Mucosa of rectum (tissue), 2 donors: ENCODE data around the gene NBPF1.
"Not testable (repeated sequence)": the region's sequence is repeated elsewhere in the genome, so short reads cannot be mapped to it uniquely, and the experiment has no call there.

Experiments used
- H3K27ac ChIP-seq, 2 donors: one replicate each; pipeline ENCODE4 v1.7.0; 2013; ENCODE audit warnings: inconsistent platforms in 2 of 2, low read depth in 2 of 2, low read length in 2 of 2
- H3K27me3 ChIP-seq, 2 donors: one replicate each; pipeline ENCODE4 v1.7.0; 2013; ENCODE audit warnings: low read length in 2 of 2; ENCODE audit not compliant: control insufficient read depth in 2 of 2, insufficient read depth in 2 of 2
- H3K36me3 ChIP-seq, 2 donors: one replicate each; pipeline ENCODE4 v1.7.0; 2013; ENCODE audit warnings: low read length in 2 of 2; ENCODE audit not compliant: control insufficient read depth in 2 of 2, insufficient read depth in 2 of 2
- H3K4me1 ChIP-seq, 2 donors: one replicate each; pipeline ENCODE4 v1.7.0; 2013; ENCODE audit warnings: low read length in 2 of 2, mild to moderate bottlenecking in 1 of 2; ENCODE audit not compliant: control insufficient read depth in 2 of 2, insufficient read depth in 2 of 2
- H3K4me3 ChIP-seq, 2 donors: one replicate each; pipeline ENCODE4 v1.7.0; 2013; ENCODE audit warnings: low read length in 2 of 2
- H3K9ac ChIP-seq, 2 donors: one replicate each; pipeline ENCODE4 v1.7.0; 2013; ENCODE audit warnings: low read length in 2 of 2, low read depth in 1 of 2, mild to moderate bottlenecking in 1 of 2
- H3K9me3 ChIP-seq, 2 donors: one replicate each; pipeline ENCODE4 v1.7.0; 2013; ENCODE audit warnings: low read length in 2 of 2; ENCODE audit not compliant: control insufficient read depth in 2 of 2
- donor health status: healthy.
- donor health status: Normal muscosa, but diverticular disease.

The NBPF1 gene

DNA sequence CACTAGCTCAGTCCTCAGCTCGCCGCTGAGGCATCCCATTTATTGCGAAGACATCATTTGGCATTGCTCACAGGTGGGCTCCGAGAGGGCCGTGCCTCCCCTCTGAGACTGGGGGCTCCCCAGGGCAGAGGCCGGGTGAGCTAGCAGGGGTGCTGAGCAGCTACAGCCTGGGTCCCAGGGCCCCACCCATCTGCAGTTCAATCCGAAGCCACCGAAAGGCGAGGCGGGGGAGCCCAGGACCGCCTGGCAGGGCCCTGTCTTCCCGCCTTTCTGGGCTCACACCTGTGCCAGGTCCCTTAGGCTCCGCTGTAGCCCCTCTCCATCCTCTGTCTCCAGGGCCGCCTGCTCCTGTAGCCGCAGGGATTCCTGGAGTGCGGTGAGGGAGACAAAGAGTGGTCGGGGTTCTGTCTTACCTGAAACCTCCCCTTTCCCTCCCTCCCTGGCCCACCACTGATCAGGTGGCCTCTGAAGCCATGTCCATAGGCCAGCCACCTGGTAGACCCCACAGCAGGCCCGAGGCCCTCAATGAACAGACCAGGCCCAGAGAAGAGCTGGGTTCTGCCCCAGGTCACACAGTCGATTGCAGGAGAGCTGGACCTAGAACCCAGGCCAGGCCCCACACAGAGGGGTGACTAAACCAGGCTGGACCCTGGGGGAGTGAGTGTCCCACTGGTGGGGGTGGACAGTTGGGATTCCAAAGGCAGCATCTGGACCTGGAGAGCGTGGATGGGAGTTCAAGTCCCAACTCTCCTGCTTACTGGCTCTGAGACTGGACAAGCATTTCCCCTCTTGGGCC lies 18.1 kb upstream of the NBPF1 start:
- no peak overlapping the region for H3K4me3 ChIP-seq
- no peaks in the 10 kb centered on the region for H3K27me3 ChIP-seq
- H3K4me1 ChIP-seq, result no peaks in the 10 kb centered on the region
- H3K9ac ChIP-seq, result no peak overlapping the region
- peaks cover 40 to 64% of the 10 kb centered on the region in 2 donors for H3K36me3 ChIP-seq
- H3K9me3 ChIP-seq, result no peaks in the 10 kb centered on the region
- H3K27ac ChIP-seq, result no peak overlapping the region

- Histone ChIP-seq H3K9ac (no peak overlapping the region), H3K27ac (no peak overlapping the region), H3K27me3 (no peaks in the 10 kb centered on the region), H3K4me3 (no peak overlapping the region), H3K9me3 (no peaks in the 10 kb centered on the region), H3K4me1 (no peaks in the 10 kb centered on the region), H3K36me3 (peaks cover 47 to 71% of the 10 kb centered on the region in 2 donors)
Observed at GRCh38 chr1:16630661-16631247, 17.4 kb upstream of the NBPF1 start.

GRCh38 chr1:16629916-16630530 lies 16.7 kb upstream of the NBPF1 start:
- peaks cover 50 to 75% of the 10 kb centered on the region in 2 donors for H3K36me3 ChIP-seq
- H3K4me1 ChIP-seq, H3K4me3 ChIP-seq, H3K9ac ChIP-seq, H3K27me3 ChIP-seq, H3K9me3 ChIP-seq, H3K27ac ChIP-seq: not testable (repeated sequence)

- Histone ChIP-seq H3K27me3 (no peaks in the 10 kb centered on the region), H3K27ac (no peak overlapping the region), H3K9ac (no peak overlapping the region), H3K4me3 (no peak overlapping the region), H3K4me1 (peaks cover 8 to 15% of the 10 kb centered on the region in 2 donors), H3K36me3 (peaks cover 46 to 80% of the 10 kb centered on the region in 2 donors), H3K9me3 (no peaks in the 10 kb centered on the region)
Observed at GRCh38 chr1:16628361-16629111, 15.2 kb upstream of the NBPF1 start.

DNA sequence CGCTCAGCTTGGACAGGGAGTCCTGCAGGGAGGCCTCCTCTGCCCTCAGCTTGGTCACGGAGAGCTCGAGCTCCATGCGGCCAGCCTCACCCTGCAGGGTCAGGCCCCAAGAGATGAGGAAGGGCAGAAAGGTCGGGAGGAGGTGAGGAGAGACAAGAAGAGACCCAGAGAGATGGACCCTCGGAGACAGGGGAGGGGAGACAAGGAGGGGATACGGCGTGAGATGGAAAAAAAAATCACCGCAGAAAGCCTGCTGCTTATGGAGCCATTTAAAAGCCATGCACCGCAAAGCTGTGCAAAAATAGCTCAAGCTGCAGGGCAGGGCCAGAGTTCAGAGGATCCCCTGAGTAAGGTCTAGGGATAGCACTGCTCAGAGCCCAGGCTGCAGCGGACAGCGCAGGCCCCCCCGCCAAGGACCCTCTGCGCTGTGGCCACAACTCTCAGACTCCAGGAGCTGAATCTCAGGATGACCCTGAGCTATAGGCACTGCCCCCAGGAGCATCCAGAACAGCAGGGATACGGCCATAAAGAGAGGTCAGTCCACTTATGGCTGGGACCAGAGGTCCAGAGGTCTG lies 13.1 kb upstream of the NBPF1 start:
- Histone ChIP-seq H3K36me3 (peaks cover 33 to 71% of the 10 kb centered on the region in 2 donors), H3K4me1 (peaks cover 11 to 18% of the 10 kb centered on the region in 2 donors)
- not testable (repeated sequence) for H3K4me3 ChIP-seq, H3K27me3 ChIP-seq, H3K9me3 ChIP-seq, H3K27ac ChIP-seq, H3K9ac ChIP-seq

GRCh38 chr1:16625497-16626408 lies 12.4 kb upstream of the NBPF1 start:
- Histone ChIP-seq H3K4me1 (peaks cover 11 to 18% of the 10 kb centered on the region in 2 donors), H3K36me3 (peaks cover 26 to 68% of the 10 kb centered on the region in 2 donors), H3K4me3 (no peak overlapping the region), H3K9ac (no peak overlapping the region), H3K27ac (no peak overlapping the region), H3K27me3 (no peaks in the 10 kb centered on the region), H3K9me3 (no peaks in the 10 kb centered on the region)

DNA sequence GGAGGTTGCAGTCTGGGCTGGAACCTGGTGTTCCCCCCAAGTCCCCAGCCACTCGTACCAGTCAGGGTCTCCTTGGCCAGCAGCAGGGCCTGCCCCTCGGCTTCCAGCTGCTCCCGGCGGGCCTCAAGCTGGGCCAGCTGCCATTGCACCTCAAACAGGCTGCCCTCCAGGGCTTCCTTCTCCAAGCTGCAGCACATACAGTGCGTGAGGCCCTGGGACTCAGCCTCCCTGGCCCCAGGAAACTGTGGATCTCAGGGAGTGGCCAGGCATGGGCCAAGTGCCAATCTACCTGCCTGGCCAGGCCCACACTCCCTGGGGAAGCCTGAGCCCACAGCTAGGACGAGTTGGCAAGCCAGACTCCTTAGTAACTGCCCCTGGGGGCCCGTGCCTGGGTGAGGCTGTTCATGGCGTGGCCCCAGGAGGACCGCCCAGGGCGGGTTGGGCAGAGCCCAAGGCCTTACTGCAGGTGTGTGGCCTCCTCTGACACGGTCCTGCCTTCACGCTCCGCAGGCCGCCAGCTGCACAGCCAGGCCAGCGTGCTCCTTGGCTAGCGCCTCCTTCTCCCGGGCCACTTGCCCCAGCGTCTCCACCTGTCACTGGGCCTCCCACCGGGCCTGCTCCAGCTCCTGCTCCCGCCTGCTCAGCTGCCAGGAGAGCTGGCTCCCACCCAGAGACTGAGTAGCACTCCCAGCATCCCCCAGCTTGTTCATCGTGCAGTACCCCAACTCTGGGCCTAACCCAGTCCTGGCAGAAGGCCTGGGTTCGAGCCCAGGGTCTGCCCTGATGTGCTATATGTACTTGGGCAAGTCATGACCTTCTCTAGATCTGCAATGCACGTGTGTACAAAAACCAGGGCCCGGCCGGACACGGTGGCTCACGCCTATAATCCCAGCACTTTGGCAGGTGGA lies 10.7 kb upstream of the NBPF1 start:
- H3K27me3 ChIP-seq, H3K4me3 ChIP-seq, H3K9me3 ChIP-seq: not testable (repeated sequence)
- Histone ChIP-seq H3K9ac (peak overlapping the region; percentile 45 to 63), H3K4me1 (peaks cover 11 to 18% of the 10 kb centered on the region in 2 donors), H3K36me3 (peaks cover 19 to 57% of the 10 kb centered on the region in 2 donors), H3K27ac (peak overlapping the region; percentile 69 to 92)

GRCh38 chr1:16623337-16623736 lies 10.0 kb upstream of the NBPF1 start:
- not testable (repeated sequence) for H3K9me3 ChIP-seq
- H3K36me3 ChIP-seq, result peaks cover 16 to 55% of the 10 kb centered on the region in 2 donors

More at GRCh38 chr1:16623337-16623736, 10.0 kb upstream of the NBPF1 start:
- not testable (repeated sequence) for H3K4me3 ChIP-seq, H3K27me3 ChIP-seq
- H3K27ac ChIP-seq, result peak overlapping the region; percentile 69 to 92
- H3K9ac ChIP-seq, result peak overlapping the region in 1 of 2 donors; percentile 45
- H3K4me1 ChIP-seq, result peaks cover 11 to 18% of the 10 kb centered on the region in 2 donors
